NCI-H1048 (cell line): ENCODE results near the gene SLC2A1.

Experiments used
- DNase-seq: peaks from one replicate; lab custom pipeline; 2025; lab: John Stamatoyannopoulos, UW

Gene SLC2A1

DNA sequence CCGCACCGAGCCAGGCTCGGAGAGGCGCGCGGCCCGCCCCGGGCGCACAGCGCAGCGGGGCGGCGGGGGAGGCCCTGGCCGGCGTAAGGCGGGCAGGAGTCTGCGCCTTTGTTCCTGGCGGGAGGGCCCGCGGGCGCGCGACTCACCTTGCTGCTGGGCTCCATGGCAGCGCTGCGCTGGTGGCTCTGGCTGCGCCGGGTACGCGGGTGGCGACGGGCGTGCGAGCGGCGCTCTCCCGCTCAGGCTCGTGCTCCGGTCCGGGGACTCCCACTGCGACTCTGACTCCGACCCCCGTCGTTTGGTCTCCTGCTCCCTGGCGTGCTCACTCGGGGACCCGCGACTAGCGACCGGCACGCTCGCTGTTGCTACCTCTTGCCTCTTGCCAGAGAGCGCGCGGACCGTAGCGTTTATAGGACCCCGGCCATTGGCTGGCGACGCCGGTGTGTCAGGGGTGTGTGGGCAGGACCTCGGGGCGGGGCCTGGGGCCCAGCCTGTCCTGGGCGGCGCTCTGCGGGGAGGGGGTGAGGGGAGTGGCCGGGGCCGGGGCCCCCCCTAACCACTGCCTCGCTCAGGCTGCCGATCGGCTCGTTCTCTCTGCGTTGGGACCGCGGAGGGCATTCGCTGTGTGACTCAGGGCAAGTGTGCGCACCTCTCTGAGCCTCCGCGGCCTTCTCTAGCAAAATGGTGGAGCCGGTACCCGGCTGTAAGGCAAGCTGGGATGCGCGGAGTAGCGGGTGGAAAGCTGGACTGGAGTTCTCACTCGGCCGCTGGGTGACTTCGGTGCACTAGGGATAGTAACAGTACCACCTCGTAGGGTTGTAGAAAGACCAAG is at the start of gene SLC2A1:
Gene SLC2A1, minus strand, starts transcription at position 381 of the 832 bp plus-strand sequence. Its CDS starts 217 bp downstream, at position 164.
- DNase-seq = peak; percentile 83

DNA sequence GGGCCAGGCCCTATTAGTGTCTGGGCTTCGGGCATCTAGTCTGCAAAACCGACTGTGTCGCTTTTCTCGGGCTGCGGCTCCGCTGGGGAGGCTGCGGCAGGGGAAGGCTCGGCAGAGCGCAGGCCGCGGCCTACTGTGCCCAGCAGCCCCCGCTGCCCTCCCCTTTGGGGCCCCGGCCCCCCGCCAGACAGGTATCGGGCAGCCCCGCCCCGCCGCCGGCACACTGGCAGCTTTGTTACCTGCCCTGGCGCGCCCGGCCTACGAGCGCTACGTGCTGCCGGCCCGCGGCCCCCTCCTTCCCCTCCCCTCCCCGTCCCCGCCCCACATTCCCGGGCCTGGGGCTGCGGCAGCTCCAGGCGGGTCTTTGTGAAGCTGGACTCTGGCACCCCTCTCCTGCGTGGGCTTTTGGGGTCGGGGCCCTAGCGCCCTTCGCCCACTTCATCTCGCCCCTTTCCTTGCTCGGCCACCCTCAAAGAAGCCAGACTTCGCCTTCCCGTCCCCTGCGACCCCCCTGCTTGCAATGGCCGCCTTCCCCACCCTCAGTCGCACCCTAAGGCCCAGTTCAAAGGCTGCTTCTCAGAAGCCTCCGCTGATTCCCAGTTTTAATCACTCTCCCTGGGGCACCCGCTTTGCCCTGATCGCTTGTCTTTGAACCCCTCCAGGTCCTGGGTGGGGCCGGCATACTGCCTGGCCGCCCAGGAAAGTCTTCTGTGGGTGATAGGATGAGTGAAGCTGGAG is 48.9 kb upstream of the SLC2A1 start:
- no peak for DNase-seq

DNA sequence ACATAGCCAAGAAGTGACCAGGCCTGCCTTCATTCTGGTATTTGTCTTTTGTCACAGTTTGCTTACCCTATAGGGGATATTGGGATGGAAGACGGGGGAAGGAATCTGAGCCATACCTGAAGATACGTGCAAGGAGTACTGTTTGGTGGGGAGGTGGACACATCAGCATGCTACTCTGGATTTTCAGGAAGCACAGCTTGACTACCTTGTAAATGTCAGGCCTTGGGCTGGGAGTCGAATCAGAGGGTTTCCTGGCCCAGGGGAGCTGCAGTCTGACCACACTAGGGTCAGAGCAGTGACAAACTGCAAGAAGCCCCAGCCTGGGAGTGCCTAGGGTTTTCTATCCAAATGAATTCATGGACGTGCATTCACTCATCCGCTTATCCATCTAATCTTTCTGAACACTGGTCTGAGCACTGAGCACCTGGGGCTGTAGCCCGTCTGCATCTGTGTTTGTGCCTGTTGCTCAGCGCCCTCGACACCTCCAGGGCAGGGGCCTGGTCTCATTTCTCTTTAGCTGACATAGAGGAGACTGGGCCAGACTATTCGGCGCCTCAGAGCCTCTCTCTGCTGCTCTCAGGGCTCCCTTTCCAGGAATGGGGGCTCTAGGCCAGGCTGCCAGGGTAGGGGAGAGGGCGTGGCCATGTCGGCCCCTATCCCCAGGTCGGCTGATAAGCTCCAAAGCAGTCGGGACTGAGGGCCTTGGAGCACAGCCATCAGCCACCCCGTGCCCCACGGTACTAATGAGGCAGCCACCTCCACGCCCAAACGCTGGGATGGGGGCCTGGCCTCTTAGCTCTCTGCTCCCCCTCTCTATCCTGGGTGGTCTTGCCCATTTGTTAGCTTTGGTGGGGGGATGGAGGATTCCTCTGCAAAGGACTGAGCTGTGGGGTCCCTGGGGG is 47.0 kb upstream of the SLC2A1 start:
- no peak for DNase-seq

DNA sequence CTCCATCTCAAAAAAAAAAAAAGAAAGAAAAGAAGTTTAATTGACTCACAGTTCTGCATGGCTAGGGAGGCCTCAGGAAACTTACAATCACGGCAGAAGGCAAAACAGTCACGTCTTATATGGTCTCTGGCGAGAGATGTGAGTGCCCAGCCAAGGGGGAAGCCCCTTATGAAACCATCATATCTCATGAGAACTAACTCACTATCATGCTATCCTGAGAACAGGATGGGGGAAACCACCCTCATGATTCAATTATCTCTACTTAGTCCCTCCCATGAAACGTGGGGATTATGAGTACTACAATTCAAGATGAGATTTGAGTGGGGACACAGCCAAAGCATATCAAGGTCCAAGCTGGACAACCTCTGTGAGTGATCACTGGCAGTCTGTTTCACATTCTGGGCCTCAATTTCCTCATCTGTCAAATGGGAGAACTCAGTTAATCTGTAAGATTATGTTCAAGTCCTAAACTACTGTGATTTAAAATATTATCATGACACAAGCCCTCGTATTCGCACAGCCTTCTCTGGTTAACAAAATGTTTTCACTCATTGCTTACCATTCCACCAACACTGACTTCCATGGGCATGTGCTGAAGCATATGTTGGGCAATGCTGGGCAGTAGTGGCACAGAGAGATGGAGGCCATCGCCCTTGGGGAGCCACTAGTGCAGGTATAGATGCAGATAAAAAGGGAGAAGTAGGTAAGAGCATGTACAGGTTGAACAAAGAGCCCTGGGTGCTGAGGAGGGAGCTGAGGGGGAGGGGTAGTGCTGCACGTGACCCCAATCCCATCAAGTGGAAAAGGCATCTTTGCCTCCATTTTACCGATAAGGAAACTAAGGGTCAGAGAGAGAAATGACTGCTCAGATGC is 46.2 kb upstream of the SLC2A1 start:
- no peak for DNase-seq

- no peak for DNase-seq
Measured at GRCh38 chr1:43002766-43003165, 44.1 kb upstream of the SLC2A1 start.

GRCh38 chr1:43002116-43002515 is 43.4 kb upstream of the SLC2A1 start:
- no peak for DNase-seq

- DNase-seq = no peak
Measured at GRCh38 chr1:43001434-43001833, 42.8 kb upstream of the SLC2A1 start.

- no peak for DNase-seq
Measured at GRCh38 chr1:43000271-43000670, 41.6 kb upstream of the SLC2A1 start.

DNA sequence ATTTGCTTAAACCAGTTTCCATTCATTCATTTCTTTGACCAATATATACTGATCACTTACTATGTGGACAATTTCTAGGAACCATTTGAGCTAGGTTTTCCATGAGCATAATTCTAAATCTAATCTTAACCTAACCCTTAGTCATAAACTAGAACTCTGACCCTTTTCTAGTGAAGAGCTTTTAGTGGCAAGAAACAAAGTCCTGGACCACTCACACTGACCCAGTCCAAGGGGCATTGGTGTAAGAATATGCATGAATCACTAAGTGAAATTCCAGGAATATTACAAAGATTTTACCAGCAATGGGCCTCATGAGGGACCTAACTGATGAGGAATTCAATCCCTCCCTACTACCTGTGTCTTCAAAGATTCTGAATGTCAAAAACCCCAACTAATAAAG is 40.6 kb upstream of the SLC2A1 start:
- DNase-seq = no peak

- DNase-seq = no peak
Measured at GRCh38 chr1:42998386-42998785, 39.7 kb upstream of the SLC2A1 start.

- no peak for DNase-seq
Measured at GRCh38 chr1:42996384-42996970, 37.8 kb upstream of the SLC2A1 start.

- DNase-seq = no peak
Measured at GRCh38 chr1:42993502-42994136, 35.0 kb upstream of the SLC2A1 start.

DNA sequence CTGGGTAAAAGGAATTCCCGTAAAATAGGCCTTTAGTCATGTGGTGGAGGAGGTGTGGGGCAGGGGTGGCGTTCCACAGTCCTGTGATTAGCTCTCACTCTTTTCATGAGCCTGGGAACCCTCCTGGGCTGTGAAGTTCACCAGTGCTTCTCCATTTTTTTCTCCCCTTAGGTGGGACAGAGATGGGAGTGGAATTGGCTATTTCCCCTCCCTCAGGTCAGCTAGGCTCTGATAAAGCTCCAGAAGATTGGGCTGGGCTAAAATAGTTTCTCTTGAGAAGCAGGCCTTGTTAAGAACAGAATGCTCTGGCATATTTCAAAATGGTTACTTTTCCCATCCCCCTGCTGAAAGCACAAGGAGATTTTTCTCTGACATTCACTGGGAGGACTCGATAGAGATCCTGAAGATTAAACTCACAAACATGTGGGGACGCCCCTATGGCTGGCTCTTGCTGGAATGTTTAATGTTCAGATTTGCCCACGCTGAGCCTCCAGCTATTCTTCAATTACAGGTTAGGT is 33.4 kb upstream of the SLC2A1 start:
- no peak for DNase-seq

GRCh38 chr1:42990757-42991346 is 32.2 kb upstream of the SLC2A1 start:
- DNase-seq = no peak

DNA sequence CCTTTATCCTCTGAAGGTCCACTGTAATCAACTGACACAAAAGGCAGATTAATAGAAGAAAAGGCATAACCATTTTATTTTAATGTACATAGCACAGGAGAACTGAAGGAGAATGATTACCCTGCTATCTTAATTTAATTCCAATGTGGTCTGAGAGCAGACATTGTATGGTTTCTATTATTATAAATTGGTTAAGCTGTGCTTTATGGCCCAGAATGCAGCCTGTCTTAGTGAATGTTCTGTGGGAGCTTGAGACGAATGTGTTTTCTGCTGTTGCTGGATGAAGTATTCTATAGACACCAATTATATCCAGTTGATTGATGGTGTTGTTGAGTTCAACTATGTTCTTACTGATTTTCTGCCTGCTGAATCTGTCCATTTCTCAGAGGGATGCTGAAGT is 25.0 kb upstream of the SLC2A1 start:
- DNase-seq = no peak

GRCh38 chr1:42983253-42983652 is 24.6 kb upstream of the SLC2A1 start:
- no peak for DNase-seq

- no peak for DNase-seq
Measured at GRCh38 chr1:42982641-42983040, 24.0 kb upstream of the SLC2A1 start.

GRCh38 chr1:42981871-42982270 is 23.2 kb upstream of the SLC2A1 start:
- DNase-seq = no peak

DNA sequence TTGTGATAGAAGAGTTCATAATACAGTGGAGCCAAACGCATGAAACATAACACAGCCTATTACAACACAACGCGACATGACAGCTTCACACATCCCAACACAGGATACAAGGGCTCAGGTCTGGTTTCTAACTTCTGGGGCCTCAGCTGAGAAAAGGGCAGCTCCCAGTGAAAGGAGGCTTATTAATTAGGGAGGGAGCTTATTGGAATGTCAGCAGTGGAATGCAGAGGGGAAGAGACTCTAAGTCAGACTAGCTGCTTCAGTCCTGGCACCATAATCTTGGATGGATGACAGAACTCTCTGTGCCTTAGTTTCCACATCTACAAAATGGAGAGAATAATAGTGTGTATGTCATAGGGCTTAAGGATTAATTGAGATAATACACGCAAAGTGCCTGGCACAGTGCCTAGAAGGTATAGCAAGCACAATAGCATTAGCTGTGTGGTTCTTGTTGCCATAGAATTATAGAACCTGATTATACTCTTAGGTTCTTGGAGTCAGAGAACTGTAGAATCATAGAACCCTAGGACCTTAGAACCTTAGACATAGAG is 22.7 kb upstream of the SLC2A1 start:
- DNase-seq = no peak
